GM12892 (cell line): ENCODE results near the gene KCNJ13.

ENCODE experiments used
- POLR2A ChIP-seq: IDR thresholded peaks from 2 replicates; pipeline ENCODE4 v1.6.1; 2011; ENCODE audit warnings: low read depth, low read length, control low read depth
- POLR2AphosphoS5 ChIP-seq: IDR thresholded peaks from 2 replicates; pipeline ENCODE4 v1.6.1; 2011; ENCODE audit warnings: low read depth, low read length, control low read depth
- TAF1 ChIP-seq: IDR thresholded peaks from 2 replicates; pipeline ENCODE4 v1.6.1; 2011; ENCODE audit warnings: low read depth, mild to moderate bottlenecking, control low read depth, low read length, borderline replicate concordance

DNA sequence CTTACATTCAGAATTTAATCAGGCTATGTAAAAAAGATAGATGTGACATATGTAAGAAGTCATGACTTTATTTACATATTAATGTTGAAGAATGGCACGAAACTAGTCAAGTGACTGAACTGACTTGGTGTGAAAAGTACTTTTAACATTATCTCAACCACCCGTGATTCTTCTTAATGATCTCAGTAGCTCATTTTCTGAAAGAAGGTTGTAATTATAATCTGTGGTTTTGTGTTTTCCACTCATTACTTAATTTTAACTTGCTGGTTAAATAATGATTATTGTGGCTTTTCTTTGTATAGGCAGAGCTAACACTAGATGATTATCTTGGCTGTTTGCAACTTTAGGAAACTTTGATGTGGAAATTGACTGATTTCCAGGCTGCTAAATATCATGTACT lies 18.5 kb downstream of the KCNJ13 start:
- no peak for TF ChIP-seq POLR2A
- TF ChIP-seq POLR2AphosphoS5: no peak
- TF ChIP-seq TAF1: no peak
